ENCODE results near the gene CMKLR1.

DNA sequence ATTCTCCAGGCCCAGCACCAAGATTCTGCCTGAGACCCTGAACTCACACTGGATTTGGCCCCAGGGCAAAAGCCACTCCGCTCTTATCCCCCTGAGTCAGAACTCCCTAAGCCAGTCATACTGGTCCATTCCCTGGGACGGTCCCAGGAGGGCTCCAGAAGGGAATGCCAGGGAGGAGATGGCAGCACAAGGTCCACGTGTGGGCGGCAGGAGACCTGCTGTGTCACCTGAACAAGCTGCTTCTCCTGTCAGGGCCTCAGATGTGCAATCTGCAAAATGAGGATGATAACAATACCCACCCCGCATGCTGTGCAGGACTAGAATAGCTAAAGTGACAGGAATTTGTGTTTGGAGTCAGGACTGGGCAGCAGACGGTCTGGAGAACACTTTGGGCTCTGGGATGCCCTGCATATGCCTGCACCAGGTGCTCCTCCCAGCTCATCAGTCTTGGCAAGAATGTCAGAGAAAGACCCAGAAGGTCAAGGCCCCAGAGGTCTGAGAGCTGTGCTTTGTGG is 40.3 kb downstream of the CMKLR1 start:
- TF ChIP-seq, protein P1, sequence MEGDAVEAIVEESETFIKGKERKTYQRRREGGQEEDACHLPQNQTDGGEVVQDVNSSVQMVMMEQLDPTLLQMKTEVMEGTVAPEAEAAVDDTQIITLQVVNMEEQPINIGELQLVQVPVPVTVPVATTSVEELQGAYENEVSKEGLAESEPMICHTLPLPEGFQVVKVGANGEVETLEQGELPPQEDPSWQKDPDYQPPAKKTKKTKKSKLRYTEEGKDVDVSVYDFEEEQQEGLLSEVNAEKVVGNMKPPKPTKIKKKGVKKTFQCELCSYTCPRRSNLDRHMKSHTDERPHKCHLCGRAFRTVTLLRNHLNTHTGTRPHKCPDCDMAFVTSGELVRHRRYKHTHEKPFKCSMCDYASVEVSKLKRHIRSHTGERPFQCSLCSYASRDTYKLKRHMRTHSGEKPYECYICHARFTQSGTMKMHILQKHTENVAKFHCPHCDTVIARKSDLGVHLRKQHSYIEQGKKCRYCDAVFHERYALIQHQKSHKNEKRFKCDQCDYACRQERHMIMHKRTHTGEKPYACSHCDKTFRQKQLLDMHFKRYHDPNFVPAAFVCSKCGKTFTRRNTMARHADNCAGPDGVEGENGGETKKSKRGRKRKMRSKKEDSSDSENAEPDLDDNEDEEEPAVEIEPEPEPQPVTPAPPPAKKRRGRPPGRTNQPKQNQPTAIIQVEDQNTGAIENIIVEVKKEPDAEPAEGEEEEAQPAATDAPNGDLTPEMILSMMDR (IDR thresholded peaks at IDR 0.05; ENCODE audit: insufficient read depth, low read depth, low read length) = no peak
- TF ChIP-seq EZH2 (IDR thresholded peaks at IDR 0.05; ENCODE audit: insufficient read depth, low read length) = no peak
